Central memory CD4-positive, alpha-beta T cell (primary cell): ENCODE measurements around the gene CFAP65.

Experiments used
- DNase-seq: peaks from one replicate; pipeline ENCODE4 v3.0.0; 2022

The CFAP65 gene

DNA sequence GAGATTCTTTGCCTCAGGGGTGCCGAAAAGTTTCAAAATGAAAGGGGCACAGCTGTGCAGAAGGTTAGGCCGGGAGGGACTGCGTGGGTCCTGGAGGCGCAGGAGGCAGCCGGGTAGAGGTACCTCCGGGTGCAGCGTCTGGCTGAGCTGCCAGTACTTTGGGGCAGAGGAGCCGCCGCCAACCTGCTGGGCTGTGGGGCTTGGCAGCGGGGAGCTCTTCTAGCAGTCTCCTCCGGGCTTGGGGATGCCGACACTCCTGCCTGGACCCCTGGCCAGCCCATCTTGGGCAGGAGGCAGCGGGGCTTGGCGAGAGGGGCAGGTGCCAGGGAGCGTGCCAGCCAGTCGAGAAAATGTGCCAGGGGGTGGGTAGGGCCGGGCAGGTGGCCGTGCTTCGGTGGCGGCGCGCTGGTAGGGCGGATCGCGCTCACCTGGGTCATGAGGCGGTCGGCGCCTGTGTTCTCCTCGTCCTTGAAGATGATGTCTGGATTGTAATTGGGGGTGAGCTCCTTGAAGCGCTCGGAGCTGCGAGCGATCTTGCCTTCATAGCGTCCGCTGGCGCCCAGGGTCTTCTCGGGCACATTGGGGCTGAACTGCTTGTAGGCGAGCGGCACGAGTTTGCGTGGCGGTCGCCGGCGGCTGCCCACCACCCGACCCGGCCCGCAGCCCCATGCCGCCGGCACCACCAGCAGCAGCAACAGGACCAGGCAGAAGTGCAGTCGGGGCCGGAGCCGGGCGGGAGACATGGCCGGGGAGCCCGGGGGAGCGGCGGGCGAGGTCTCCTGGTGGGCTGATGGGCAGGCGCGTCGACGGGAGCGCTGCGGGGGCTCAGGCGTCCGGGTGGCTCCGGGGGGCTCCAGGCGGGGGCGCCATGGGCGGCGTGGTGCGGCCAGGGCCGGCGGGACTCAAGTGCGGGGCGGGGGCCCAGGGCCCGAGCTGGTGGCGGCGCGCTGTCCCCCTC, 18.7 kb upstream of the CFAP65 start:
- DNase-seq = no peak

DNA sequence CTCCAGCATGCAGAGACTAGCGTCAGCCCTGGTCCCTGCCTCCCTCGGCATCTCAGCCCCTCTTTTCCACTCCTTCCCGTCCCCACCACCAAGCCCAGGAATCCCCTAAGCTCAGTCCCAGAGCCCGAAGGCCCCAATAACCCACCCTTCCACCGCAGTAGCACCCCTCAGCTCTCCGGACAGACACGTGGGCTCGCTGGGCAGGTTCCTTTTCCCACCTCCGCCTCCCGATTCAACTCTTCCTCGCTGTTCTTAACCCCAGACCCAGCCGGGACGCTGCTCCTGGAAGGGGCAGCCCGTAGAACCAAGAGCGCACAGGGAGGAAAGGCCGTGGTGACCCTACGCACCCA, 18.0 kb upstream of the CFAP65 start:
- no peak for DNase-seq

DNA sequence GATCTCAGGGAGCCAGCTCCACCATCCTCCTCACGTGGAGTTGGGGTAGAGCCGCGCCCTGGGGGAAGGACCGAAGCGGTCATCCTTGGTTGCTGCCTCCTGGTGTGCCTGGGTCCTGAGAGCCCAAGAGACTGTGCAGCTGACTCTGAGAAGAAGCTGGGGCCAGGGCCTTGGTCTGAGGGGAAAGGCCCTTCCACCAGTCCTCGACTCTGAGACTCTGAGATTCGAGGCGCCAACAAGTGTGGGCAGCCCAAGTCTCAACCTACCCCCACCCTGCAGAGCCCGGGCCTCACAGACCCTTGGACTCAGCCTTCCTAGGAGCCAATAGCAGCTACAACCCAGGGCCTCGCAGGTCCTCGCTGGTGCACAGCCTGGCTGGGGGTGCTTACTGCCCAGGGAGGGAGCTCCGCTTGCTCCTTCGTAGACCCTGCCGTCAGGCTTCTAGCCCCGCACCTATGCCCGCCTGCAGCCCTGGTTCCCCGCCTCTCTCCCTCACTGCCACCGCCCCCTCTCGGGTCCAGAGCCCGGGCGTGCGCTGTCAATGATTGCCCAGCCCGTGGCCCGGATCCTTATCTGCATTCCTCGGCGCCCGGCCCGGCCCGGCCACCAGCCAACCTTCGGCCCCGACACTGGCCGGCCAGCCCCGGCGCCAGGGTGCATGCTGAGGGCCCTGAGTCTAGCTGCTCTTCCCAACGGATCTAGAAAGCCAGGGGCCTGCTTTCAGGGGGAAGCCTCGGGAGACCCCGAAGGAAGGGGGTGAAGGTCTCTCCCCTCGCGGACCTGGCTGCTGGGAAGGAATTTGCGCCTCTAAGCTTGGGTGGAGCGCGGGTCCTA, 17.4 kb upstream of the CFAP65 start:
- DNase-seq = no peak

DNA sequence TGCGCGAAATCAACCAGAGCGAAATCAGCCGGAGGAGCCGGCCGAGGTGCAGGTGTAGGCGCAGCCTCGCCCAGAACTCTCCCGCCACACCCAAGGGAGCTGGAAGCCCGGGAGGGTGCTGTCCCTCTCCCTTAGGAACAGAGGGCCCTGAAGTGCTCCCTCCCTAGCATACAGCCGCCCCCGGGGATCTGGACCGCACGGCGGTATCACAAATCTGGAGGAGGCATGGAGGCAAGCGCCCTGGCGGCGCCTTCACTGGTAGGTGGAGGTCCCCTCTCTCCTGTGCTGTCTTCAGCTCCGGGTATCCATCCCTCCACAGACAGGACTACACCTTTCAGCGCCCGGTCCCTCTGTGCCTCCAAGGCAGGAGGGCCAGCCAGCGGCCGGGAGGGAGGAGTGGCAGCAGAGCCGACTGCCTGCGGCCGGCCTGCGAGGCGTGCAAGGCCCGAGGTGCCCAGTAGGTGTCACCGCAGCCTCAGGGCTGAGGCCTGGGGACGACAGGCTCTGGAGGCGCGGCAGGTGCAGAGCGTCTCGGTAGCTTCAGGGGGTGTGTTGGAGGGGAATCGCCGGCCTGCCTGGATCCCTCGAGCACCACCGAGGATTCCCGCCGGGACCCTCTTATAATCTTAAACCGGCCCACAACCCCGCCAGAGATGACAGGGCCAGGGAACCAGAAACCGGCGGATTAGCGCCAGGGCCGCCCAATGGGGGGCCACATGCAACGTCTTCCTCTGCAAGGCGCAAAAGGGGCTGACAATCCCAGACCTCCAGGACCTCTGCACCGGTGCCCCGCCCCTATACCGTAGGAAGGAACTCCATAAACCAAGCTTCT, 16.6 kb upstream of the CFAP65 start:
- DNase-seq = peak; percentile 66

DNA sequence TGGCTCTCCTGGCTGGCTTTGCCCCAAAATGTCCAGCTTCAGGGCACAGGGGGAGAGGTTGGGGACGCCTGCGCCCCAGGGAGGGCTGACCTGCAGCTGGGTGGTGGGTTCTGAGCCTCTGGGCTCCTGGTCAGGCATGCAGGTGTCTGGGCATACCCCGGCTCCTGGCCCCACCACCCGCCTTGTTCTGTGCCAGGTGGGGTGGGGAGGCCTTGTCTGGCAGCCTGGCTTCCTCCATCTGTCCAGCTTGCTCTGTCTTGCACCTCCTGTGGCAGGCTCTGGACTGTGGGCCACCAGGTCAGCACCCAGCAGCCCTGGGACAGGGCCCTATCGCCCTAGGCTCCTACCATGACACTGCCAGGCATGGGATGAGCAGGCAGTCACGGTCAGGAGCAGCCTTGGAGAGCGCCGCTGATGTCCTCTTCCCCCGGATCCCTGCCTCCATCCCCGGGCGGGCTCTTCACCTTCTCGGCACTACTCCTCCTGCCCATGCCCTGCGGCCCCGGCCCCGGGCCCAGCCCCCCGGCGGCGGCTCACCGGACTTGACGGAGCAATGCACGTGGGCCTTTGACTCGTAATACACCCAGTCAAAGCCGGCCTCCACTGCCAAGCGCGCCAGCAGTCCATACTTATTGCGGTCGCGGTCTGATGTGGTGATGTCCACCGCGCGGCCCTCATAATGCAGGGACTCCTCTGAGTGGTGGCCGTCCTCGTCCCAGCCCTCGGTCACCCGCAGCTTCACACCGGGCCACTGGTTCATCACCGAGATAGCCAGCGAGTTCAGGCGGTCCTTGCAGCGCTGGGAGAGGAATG, 15.8 kb upstream of the CFAP65 start:
- no peak for DNase-seq

DNA sequence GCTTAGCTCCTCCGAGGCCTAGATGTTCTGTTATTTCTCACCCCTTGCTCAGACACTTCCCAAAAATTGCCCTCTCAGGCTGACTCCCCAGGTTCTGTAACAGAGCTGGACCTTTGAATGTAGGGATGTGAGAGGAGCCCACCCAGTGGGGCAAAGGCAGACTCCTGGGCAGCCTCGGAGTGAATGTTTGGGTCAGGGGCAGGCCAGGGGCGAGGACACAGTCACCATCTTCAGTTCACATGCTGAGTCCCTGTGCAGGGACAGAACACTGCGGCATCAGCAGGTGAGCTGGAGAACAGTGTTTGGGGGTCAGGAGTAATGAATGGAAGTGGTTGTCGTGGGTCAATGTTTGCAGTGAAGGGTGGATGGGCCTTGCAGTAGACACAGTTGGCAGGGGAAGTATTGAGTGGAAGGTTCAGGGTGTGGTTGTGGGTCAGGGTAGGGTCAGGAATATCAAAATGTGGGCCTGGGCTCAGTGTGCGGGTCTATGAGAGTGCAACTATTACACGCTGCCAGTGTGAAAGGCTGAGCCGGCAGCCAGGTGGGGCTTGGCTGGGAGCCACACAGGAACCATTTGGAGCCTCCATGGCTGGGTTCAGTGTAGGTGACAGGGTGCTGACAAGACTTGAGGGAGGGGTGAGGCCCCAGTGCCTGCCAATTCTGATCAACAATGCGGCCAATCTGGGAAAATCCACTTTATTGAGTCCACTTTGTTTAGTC, 15.0 kb upstream of the CFAP65 start:
- no peak for DNase-seq

DNA sequence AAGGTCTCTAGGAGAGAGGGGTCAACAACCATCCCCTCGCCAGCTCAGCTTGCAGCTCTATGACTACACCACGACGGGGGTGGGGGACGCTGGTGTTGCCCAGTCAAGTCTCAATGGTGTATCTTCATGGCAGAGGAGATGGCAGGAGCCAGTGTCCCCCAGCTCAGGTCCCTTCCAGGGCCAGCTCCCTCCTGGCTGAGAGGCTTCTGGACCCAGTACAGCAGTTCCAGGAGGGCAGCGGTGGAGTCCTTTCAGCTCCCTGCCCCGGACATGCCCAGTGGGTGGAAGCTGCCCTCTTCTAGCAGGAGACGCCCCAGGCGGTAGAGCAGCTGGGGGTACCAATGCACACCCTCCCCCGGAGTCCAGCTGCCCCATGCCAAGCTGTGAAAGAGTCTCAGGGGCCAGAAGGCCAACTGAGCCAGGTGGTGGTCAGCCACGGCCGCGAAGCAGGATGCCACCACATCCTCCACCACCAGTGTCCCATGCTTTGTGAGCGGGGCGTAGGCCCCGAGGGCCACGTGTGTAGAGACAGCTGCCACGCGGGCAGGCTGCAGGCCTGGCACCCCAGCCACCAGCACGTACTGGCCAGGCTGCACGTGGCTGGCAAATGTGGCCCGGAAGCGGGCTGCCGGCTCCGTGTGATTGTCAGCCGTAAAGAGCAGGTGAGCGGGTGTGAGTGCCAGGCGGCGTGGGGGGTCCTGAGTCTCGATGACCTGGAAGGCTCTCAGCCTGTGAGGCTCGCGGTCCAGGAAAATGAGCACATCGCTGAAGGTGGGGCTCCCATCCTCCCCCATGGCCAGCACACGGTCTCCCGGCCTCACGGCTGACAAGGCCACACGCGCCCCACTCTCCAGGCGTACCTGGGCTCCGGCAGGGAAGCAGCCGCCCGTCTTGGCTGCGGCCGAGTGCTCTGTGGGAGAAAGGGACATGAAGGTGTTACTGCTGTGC, 13.9 kb upstream of the CFAP65 start:
- no peak for DNase-seq

DNA sequence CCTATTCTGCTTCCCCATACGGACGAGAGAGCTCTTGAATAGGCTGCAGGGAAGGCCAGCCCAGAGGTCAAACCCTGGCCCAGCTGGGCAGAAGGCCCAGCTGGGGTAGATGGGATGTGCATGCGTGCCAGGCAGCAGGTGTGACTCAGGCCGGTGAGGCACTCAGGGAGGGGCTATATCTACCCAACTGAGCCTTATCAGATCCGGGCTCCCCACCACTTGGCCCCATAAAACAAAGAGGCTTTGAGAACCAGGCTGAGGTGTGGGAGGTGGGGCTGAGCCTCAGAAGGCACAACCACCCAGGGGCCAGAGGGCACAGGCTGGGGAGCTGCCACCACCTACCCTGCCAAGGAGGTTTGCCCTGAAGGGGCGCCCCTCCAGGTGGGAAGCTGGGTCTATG, 8.0 kb upstream of the CFAP65 start:
- no peak for DNase-seq

DNA sequence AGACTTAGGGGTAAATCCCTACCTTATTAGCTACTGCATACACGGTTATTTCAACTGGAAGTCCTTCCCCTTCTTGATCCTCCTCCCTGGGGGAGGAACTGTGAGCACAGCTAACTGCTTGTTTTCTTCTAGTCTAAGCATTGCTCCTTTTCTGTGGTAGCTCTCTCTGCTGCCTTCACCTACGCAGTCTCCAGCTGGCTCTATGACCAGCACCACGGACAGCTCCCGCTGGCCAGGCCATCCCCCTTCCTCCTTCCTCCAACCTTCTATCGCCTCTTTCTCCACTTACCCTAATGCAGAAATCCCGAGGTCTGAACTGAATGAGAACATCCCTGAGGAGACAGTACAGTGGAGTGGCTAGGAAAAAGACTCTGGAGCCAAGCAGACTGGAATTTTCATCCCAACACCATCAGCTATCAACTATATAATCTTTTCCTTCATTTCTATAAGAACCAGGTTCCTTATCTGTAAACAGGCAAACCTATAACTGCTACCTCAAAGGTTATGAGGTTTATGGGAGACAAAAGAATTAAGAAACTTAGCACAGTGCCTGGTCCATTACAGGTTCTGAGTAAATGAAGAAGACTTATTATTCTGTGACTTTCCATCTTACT, 4.7 kb upstream of the CFAP65 start:
- DNase-seq = no peak

DNA sequence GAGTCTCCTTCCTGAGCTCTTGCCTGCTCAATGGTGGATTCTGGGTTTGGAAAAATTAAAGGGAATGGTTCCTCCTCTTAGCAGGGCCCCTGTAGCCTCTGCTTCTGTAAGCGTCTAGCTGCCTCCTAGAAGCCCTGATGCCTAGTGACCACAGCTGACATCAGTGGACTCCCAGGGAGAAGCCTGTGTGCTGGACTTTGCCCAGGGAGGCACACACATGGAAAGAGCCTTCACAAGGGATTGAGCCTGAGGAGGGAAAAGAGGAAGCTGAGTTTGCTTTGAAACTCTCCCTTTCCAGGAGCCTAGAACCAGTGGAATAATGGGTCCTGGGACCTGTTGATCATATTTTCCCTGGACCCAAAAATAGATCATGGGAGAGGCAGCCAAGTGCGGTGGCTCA, 1.4 kb upstream of the CFAP65 start:
- DNase-seq = no peak

DNA sequence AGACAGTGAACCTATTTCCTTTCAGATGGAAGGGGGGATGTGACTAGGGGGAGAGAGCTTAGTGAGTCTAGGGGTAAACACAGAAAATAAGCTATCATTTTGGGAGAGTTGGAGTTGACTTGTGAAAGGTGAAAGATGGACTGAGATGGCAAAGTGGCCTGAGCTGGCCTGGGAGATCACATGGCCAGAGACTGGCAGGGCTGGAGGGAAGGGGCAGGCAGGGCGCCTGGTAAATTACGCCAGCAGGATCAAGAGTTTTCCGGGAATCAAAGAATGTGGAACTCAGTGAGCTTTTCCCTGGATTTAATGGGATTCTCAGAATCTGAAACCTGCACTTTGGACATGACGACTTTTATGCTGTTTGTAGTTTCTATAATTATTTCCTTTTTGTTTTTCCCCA, 841 bp upstream of the CFAP65 start:
- DNase-seq = no peak

DNA sequence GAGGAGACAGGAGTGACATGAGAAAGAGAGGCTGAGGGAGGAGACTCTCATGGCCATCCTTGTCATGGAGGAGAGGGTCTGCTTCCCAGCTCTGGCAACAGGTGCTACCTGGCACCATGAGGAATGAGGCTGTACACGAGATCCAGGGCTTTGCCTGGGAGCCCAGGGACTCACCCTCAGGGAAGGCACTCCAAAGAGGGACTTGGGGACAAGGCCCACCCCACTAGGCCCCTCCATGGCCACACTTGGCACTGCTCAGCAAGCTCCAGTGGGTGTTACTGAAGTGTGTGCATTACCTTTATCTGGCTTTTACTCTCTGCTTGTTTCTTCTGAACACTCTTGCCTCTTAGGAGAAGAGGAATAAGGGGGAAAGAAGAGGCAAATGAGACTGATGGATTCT, 2.7 kb downstream of the CFAP65 start:
- no peak for DNase-seq

DNA sequence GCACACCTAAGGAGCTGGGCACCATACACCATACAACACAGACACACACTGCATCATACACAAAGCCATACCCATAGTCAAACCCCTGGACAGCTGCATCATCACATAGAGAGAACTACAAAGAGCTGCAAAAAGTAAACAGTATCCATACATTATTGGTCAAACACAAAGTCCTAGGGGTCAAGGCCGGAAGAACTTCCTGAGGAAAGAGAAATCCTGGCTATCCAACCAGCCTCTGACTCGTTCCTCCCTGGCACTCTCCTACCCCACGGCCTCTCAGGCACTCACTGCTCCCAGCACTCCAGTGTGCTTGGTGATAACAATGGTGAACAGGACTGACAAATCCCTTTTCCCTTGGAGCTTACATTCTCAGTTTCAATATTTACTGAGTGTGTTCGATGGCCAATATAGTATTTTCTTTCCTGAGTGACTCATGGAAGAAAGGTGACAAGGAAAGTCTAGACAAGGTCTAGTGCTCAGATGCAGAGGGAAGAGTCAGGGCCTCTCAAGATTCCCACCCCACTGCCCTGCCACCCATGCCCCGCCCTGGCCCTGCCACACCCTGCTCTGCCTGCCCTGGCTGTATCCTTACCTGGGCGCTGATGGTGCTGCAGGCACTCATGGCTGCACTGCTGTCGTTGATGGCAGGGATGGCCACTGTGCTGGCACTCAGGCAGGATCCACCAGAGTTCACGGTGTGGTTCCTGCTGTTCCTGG, 3.4 kb downstream of the CFAP65 start:
- no peak for DNase-seq

DNA sequence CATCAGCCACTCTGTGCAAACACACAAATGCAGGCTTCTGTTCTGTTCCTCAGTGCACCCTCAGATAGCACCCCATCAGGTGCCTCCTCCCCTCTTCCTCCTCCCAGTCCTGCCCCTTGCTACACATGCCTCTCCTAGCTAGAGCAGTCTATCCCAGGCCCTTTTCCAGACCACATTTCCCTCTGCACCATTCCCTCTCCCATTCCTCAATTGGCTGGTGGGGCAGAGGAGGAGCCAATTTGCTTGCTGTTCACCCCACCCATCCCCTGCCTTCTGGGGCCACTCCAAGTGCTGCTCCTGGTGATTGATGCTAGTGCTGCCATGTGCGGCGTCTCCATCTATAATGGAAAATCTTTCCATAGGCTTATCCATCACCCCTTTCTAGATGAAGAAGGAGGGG, 5.4 kb downstream of the CFAP65 start:
- no peak for DNase-seq

DNA sequence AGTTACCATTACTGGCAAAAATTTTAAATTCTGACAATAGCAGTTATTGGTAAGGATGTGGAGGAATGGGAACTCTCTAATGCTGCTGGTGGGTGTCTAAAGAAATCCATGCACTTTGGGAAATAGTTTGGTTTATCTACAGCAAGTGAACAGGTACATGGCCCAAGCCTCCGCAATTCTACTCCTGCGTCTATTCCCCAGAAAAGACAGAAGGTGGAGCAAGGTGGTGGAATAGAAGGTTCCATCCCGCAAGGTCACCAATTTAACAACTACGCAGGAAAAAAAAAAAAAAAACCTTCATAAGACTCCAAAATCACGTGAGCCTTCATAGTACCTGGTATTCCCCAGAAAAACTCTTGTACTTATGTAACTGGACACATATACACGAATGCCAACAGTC, 6.5 kb downstream of the CFAP65 start:
- DNase-seq = no peak

DNA sequence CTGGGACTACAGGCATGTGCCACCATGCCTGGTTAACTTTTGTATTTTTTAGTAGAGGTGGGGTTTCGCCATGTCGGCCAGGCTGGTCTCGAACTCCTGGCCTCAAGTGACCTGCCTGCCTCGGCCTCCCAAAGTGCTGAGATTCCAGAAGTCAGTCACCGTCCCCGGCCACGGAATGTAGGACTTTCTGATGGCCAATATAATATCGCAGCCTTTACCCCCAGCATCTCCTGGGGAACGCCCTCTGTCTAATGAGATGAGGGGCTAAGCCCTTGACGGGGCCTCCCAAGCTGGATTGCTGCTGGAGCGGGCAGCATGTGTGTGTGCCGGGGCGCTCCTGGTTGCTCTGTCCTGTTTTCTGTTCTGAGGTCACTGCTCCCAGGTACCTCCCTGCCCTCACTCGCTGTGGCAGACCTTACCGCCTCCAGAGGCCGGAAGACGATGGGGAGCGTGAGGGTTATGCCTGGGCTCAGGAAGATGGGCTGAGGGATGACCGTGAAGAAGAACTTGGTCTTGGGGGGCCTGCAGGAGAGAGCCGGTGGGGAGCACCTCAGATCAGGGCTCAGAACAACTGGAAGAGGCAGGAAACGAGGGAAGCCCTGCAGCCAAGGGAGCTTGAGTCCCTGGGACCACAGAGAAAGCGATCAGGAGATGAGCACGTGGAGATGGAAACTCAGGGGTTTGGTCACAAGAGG, 9.1 kb downstream of the CFAP65 start:
- DNase-seq = no peak

DNA sequence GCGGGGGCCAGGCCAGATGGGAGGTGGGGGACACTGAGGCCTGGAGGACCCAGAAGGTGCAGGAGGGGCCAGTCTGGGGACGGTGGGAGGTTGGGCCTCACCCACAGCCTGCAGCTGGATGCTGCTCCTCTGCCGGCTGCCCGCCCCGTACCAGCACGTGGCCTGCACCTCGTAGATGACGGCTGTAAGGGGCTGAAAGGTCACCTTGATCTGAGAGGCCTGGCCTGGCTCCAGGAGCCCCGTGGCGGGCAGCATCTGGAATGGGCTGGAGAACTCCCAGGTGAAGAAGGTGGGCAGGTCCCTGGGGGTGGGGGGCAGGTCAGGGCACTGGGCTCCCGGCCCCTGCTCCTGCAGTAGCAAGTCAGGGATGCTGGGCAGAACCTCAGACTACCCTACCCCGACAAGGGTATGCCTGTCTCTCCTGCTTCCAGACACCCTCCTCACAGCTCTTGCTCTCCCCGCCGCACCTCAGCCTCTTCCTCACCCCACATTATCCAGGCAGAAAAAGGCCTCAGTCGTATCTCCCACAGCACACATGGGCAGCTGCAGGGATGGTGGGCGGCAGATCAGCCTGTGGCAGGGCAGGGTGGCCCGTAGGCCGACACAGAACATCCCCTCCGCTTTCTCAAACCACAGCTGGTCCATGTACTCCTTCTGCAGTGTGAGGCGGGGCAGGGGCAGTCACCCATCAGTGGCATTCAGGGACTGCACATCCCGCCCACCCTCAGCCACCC, 10.1 kb downstream of the CFAP65 start:
- DNase-seq = no peak
